H9 (cell line): Measurements from ENCODE around the gene FN3KRP. TPM values are rescaled to one million over a fixed set of nuclear protein-coding genes. Genes with fewer than 3 reads are reported as not detected.

Experiments used
- DNase-seq: peaks from one replicate; pipeline ENCODE4 v3.0.0-alpha.2; 2017
- H2AFZ ChIP-seq: one replicate; pipeline ENCODE4 v1.6.1; 2013; ENCODE audit warnings: mild to moderate bottlenecking, low read length, control low read depth, moderate library complexity
- H2AK5ac ChIP-seq: 2 replicates; pipeline ENCODE4 v1.6.1; 2013; ENCODE audit warnings: low read length, control low read depth, mixed read lengths; ENCODE audit not compliant: insufficient read length
- H2BK120ac ChIP-seq: one replicate; pipeline ENCODE4 v1.6.1; 2013; ENCODE audit warnings: low read depth, mild to moderate bottlenecking, low read length, control low read depth, inconsistent platforms; ENCODE audit not compliant: poor library complexity, severe bottlenecking
- H2BK12ac ChIP-seq: 2 replicates; pipeline ENCODE4 v1.6.1; 2013; ENCODE audit warnings: low read length, control low read depth, mixed read lengths, low read depth; ENCODE audit not compliant: insufficient read length
- H2BK15ac ChIP-seq: 2 replicates; pipeline ENCODE4 v1.6.1; 2013; ENCODE audit warnings: low read depth, low read length, control low read depth
- H2BK20ac ChIP-seq: one replicate; pipeline ENCODE4 v1.6.1; 2013; ENCODE audit warnings: low read depth, mild to moderate bottlenecking, low read length, control low read depth, inconsistent platforms; ENCODE audit not compliant: poor library complexity, severe bottlenecking
- H2BK5ac ChIP-seq: 2 replicates; pipeline ENCODE4 v1.6.1; 2013; ENCODE audit warnings: low read length, control low read depth, mixed read lengths; ENCODE audit not compliant: insufficient read length
- H3K14ac ChIP-seq: 2 replicates; pipeline ENCODE4 v1.6.1; 2013; ENCODE audit warnings: low read length, control low read depth; ENCODE audit not compliant: insufficient read depth
- H3K18ac ChIP-seq: 2 replicates; pipeline ENCODE4 v1.6.1; 2013; ENCODE audit warnings: low read depth, mild to moderate bottlenecking, mixed read lengths, low read length, control low read depth; ENCODE audit not compliant: insufficient read length
- H3K23ac ChIP-seq: 2 replicates; pipeline ENCODE4 v1.6.1; 2013; ENCODE audit warnings: low read length, control low read depth, mixed read lengths, low read depth; ENCODE audit not compliant: insufficient read length
- H3K23me2 ChIP-seq: 2 replicates; pipeline ENCODE4 v1.6.1; 2013; ENCODE audit warnings: low read depth, mild to moderate bottlenecking, mixed read lengths, low read length, control low read depth; ENCODE audit not compliant: insufficient read length, poor library complexity, severe bottlenecking
- H3K27ac ChIP-seq: 2 replicates; pipeline ENCODE4 v1.5.1; 2013; ENCODE audit warnings: low read length, control low read depth, mixed read lengths, low read depth; ENCODE audit not compliant: insufficient read length
- H3K27me3 ChIP-seq: 2 replicates; pipeline ENCODE4 v1.6.1; 2013; ENCODE audit warnings: low read length, control low read depth, inconsistent platforms; ENCODE audit not compliant: insufficient read depth
- H3K4ac ChIP-seq: 2 replicates; pipeline ENCODE4 v1.6.1; 2013; ENCODE audit warnings: low read depth, mild to moderate bottlenecking, control low read depth, inconsistent platforms, low read length, moderate library complexity
- H3K4me1 ChIP-seq: 2 replicates; pipeline ENCODE4 v1.6.1; 2013; ENCODE audit warnings: low read length, control low read depth, inconsistent platforms; ENCODE audit not compliant: insufficient read depth
- H3K4me2 ChIP-seq: 2 replicates; pipeline ENCODE4 v1.6.1; 2013; ENCODE audit warnings: low read length, control low read depth, mixed read lengths; ENCODE audit not compliant: insufficient read length, insufficient read depth
- H3K56ac ChIP-seq: 2 replicates; pipeline ENCODE4 v1.6.1; 2013; ENCODE audit warnings: low read depth, mild to moderate bottlenecking, mixed read lengths, low read length, control low read depth; ENCODE audit not compliant: insufficient read length
- H3K79me1 ChIP-seq: 2 replicates; pipeline ENCODE4 v1.6.1; 2013; ENCODE audit warnings: low read depth, mild to moderate bottlenecking, moderate library complexity, low read length, control low read depth, inconsistent platforms; ENCODE audit not compliant: insufficient read depth, poor library complexity, severe bottlenecking
- H3K79me2 ChIP-seq: 2 replicates; pipeline ENCODE4 v1.6.1; 2013; ENCODE audit warnings: low read length, control low read depth, inconsistent platforms; ENCODE audit not compliant: insufficient read depth
- H3K9ac ChIP-seq: 2 replicates; pipeline ENCODE4 v1.6.1; 2013; ENCODE audit warnings: low read length, control low read depth, mixed read lengths; ENCODE audit not compliant: insufficient read length; ENCODE audit errors: extremely low read depth
- H3K9me3 ChIP-seq: one replicate; pipeline ENCODE4 v1.6.1; 2013; ENCODE audit warnings: low read depth, low read length, inconsistent platforms; ENCODE audit not compliant: control insufficient read depth
- H3T11ph ChIP-seq: one replicate; pipeline ENCODE4 v1.6.1; 2013; ENCODE audit warnings: mild to moderate bottlenecking, low read length, control low read depth, inconsistent platforms
- H4K20me1 ChIP-seq: one replicate; pipeline ENCODE4 v1.6.1; 2013; ENCODE audit not compliant: control insufficient read depth, insufficient read length, insufficient read depth
- H4K5ac ChIP-seq: 2 replicates; pipeline ENCODE4 v1.6.1; 2013; ENCODE audit warnings: low read depth, mild to moderate bottlenecking, mixed read lengths, low read length, control low read depth; ENCODE audit not compliant: insufficient read length
- H4K8ac ChIP-seq: replicated peaks from 2 replicates; pipeline ENCODE4 v1.6.1; 2013; ENCODE audit warnings: low read length, control low read depth, mixed read lengths, low read depth; ENCODE audit not compliant: insufficient read length
- H4K91ac ChIP-seq: 2 replicates; pipeline ENCODE4 v1.6.1; 2013; ENCODE audit warnings: low read depth, mild to moderate bottlenecking, moderate library complexity, mixed read lengths, low read length, control low read depth; ENCODE audit not compliant: insufficient read length
- H3K27ac Mint-ChIP-seq, 3 experiments: 2 replicates in 2 of 3; 3 replicates in 1 of 3; pipeline ENCODE4 v1.8.0; 2020 to 2021; ENCODE audit warnings: mixed read lengths in 3 of 3, mild to moderate bottlenecking in 1 of 3, moderate library complexity in 1 of 3
- H3K27me3 Mint-ChIP-seq: 2 replicates; pipeline ENCODE4 v1.8.0; 2021; ENCODE audit warnings: low read depth, mild to moderate bottlenecking, moderate library complexity, mixed read lengths
- H3K36me3 Mint-ChIP-seq, 3 experiments: 2 replicates in 2 of 3; 3 replicates in 1 of 3; pipeline ENCODE4 v1.8.0; 2020 to 2021; ENCODE audit warnings: low read depth in 3 of 3, mixed read lengths in 3 of 3; ENCODE audit not compliant: insufficient read depth in 1 of 3
- H3K4me1 Mint-ChIP-seq, 2 experiments: 2 replicates each; pipeline ENCODE4 v1.8.0; 2020; ENCODE audit warnings: mixed read lengths in 2 of 2
- H3K4me3 Mint-ChIP-seq, 2 experiments: 2 replicates in 1 of 2; 3 replicates in 1 of 2; pipeline ENCODE4 v1.8.0; 2020 to 2021; ENCODE audit warnings: mild to moderate bottlenecking in 2 of 2, mixed read lengths in 2 of 2, moderate library complexity in 1 of 2
- H3K9me3 Mint-ChIP-seq, 2 experiments: 2 replicates in 1 of 2; 3 replicates in 1 of 2; pipeline ENCODE4 v1.8.0; 2020; ENCODE audit warnings: mild to moderate bottlenecking in 2 of 2, mixed read lengths in 2 of 2, moderate library complexity in 1 of 2
- CTCF ChIP-seq: fragments of 200-600 bp; sonication (generic); conservative IDR thresholded peaks from 3 replicates; pipeline ENCODE4 v1.8.0; 2021; ENCODE audit warnings: antibody characterized with exemption, mild to moderate bottlenecking
- WGBS: extraction: QIAGEN DNeasy Blood & Tissue Kit; methylation state at CpG from one replicate; pipeline ENCODE4 v1.1.7; 2013; ENCODE audit warnings: missing lambda C conversion rate, low lambda C conversion rate, mixed read lengths; ENCODE audit not compliant: insufficient read length; ENCODE audit errors: extremely low coverage; 5-methylcytosine and 5-hydroxymethylcytosine counted together
- total RNA-seq: library from RNA; stranded (reverse); gene quantifications from 2 replicates; pipeline ENCODE4 v1.2.1, GENCODE V29; 2021

The FN3KRP gene
- total RNA-seq, 1 experiment from 2014 or later: 32.9 TPM

GRCh38 chr17:82726427-82726826 is 9.9 kb downstream of the FN3KRP start:
- Mint-ChIP-seq H3K4me3 (no peak overlapping the region), H3K9me3 (no peaks in the 10 kb centered on the region), H3K4me1 (no peaks in the 10 kb centered on the region), H3K27ac (peak overlapping the region in 1 of 3 experiments; percentile 12; a peak in 1 of 7 replicates), H3K27me3 (no peaks in the 10 kb centered on the region), H3K36me3 (peaks cover 13 to 48% (median 38%) of the 10 kb centered on the region in 3 experiments; a peak in 6 of 7 replicates)
- Histone ChIP-seq H3K9me3 (no peaks in the 10 kb centered on the region), H3K27ac (no peak overlapping the region), H3K18ac (no peak overlapping the region), H2BK120ac (no peak overlapping the region), H2AFZ (no peak overlapping the region), H3K4me2 (no peak overlapping the region), H3K23ac (no peak overlapping the region), H3K23me2 (no peaks in the 10 kb centered on the region), H2BK15ac (no peak overlapping the region), H3K56ac (no peak overlapping the region), H3K79me1 (no peaks in the 10 kb centered on the region), H3K27me3 (no peaks in the 10 kb centered on the region), H2BK12ac (no peak overlapping the region), H3K9ac (no peak overlapping the region), H3K79me2 (0 out of 2 replicates have a peak, but pooled peaks cover 2% of the 10 kb centered on the region), H3K4ac (no peak overlapping the region), H3K4me1 (no peaks in the 10 kb centered on the region), H2AK5ac (no peak overlapping the region), H4K20me1 (peaks cover 2% of the 10 kb centered on the region), H4K5ac (no peak overlapping the region), H3T11ph (no peak overlapping the region), H4K91ac (no peak overlapping the region), H2BK5ac (no peak overlapping the region), H3K14ac (no peak overlapping the region), H2BK20ac (no peak overlapping the region), H4K8ac (no peak overlapping the region)
- WGBS: no CpG with 5 or more reads among the region's 10 CpGs
- no peak for TF ChIP-seq CTCF
- DNase-seq: no peak
